Measurements from ENCODE around the gene CFAP74.

Gene CFAP74

DNA sequence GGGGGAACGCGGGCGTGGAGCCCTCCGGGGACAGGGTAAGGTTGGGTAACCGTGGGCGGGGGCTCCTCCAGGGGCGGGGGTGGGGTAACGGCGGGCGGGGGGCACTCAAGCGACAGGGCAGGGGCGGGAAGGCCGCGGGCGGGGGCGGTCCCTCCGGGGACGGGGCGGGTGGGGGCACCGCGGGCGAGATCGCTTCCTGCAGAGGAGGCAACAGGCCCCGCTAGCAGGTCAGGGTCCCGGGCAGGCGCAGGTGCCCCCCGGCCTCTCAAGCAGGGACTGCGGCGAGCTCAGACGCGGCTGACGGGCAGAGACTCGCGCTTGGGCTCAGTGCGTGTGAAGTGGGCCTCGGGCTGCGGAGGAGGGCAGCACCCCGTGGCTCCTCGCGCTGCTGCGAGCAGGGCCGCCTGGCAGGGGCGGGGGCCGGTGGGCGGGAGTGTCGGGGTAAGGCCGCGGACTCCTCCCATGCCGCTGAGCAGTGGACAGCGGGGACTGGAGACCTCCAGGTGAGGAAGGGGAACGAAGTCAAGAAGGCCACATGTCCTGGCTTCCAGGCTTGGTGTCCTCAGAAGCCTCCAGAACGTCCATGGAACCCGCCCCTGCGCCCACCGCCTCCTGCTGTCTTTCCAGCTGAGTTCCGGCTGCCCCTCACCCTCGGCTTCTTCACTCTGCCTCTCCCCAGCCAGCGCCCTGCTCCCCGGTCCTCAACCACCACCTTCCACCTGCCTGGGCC is 112.1 kb downstream of the CFAP74 start:
- peaks cover 64% of the 10 kb centered on the region for H3K4me1 ChIP-seq (ENCODE audit: insufficient read depth, low read length, poor library complexity, severe bottlenecking)
- H3K4me2 ChIP-seq (ENCODE audit: low read depth, low read length, poor library complexity, severe bottlenecking): peak overlapping the region; percentile 94
- H3K9me3 ChIP-seq (ENCODE audit: insufficient read depth, low read depth, low read length): no peaks in the 10 kb centered on the region
- TF ChIP-seq CTCF (conservative IDR thresholded peaks at IDR 0.05; ENCODE audit: low read length) (no peak), EZH2phosphoT487 (IDR thresholded peaks at IDR 0.05; ENCODE audit: borderline replicate concordance) (no peak)
- H3K36me3 ChIP-seq (ENCODE audit: insufficient read depth, low read length): no peaks in the 10 kb centered on the region
- H3F3A ChIP-seq (ENCODE audit: low read depth): no peaks in the 10 kb centered on the region
- peaks cover 60% of the 10 kb centered on the region for H3K79me2 ChIP-seq (ENCODE audit: insufficient read depth, low read length)
- H3K9ac ChIP-seq (ENCODE audit: low read depth, low read length, poor library complexity, severe bottlenecking): peak overlapping the region; percentile 93
- H2AFZ ChIP-seq (ENCODE audit: low read length): peak overlapping the region; percentile 91
- peaks cover 34% of the 10 kb centered on the region for H4K20me1 ChIP-seq (ENCODE audit: insufficient read depth, low read length, poor library complexity, severe bottlenecking)
- peak overlapping the region; percentile 86 for H3K4me3 ChIP-seq (ENCODE audit: low read length, poor library complexity, severe bottlenecking)
- no peaks in the 10 kb centered on the region for H3K9me2 ChIP-seq (replicated peaks; ENCODE audit: low read depth, low read length)
- peaks cover 7% of the 10 kb centered on the region for H3K27me3 ChIP-seq (ENCODE audit: insufficient read depth, low read length, poor library complexity, severe bottlenecking)

- H3F3A ChIP-seq (ENCODE audit: low read depth): no peaks in the 10 kb centered on the region
- peaks cover 42% of the 10 kb centered on the region for H4K20me1 ChIP-seq (ENCODE audit: insufficient read depth, low read length, poor library complexity, severe bottlenecking)
- H3K4me2 ChIP-seq (ENCODE audit: low read depth, low read length, poor library complexity, severe bottlenecking): peak within 1 kb of the TSS; percentile 96
- H3K4me3 ChIP-seq (ENCODE audit: low read length, poor library complexity, severe bottlenecking): peak within 1 kb of the TSS; percentile 90
- H3K4me1 ChIP-seq (ENCODE audit: insufficient read depth, low read length, poor library complexity, severe bottlenecking): peaks cover 59% of the 10 kb centered on the region
- H3K9me2 ChIP-seq (replicated peaks; ENCODE audit: low read depth, low read length): no peaks in the 10 kb centered on the region
- H3K79me2 ChIP-seq (ENCODE audit: insufficient read depth, low read length): peaks cover 67% of the 10 kb centered on the region
- peaks cover 7% of the 10 kb centered on the region for H3K27me3 ChIP-seq (ENCODE audit: insufficient read depth, low read length, poor library complexity, severe bottlenecking)
- peak within 1 kb of the TSS; percentile 91 for H2AFZ ChIP-seq (ENCODE audit: low read length)
- no peaks in the 10 kb centered on the region for H3K9me3 ChIP-seq (ENCODE audit: insufficient read depth, low read depth, low read length)
- TF ChIP-seq EZH2phosphoT487 (IDR thresholded peaks at IDR 0.05; ENCODE audit: borderline replicate concordance): no peak
- TF ChIP-seq CTCF (conservative IDR thresholded peaks at IDR 0.05; ENCODE audit: low read length): no peak
- H3K9ac ChIP-seq (ENCODE audit: low read depth, low read length, poor library complexity, severe bottlenecking): peak within 1 kb of the TSS; percentile 97
- no peaks in the 10 kb centered on the region for H3K36me3 ChIP-seq (ENCODE audit: insufficient read depth, low read length)
Measured at GRCh38 chr1:1890506-1891348, 112.9 kb downstream of the CFAP74 start, which contains the start of gene GNB1. GNB1 (minus strand) TSS chr1:1891087; CDS start chr1:1825453, 65,634 bp downstream.

GRCh38 chr1:1889847-1890505 is 113.6 kb downstream of the CFAP74 start:
- Histone ChIP-seq H2AFZ (ENCODE audit: low read length) (0 out of 2 replicates have a peak overlapping the region, but pooled peaks have one; percentile 2), H3K79me2 (ENCODE audit: insufficient read depth, low read length) (peaks cover 75% of the 10 kb centered on the region), H3K4me1 (ENCODE audit: insufficient read depth, low read length, poor library complexity, severe bottlenecking) (peaks cover 51% of the 10 kb centered on the region), H3K9me2 (replicated peaks; ENCODE audit: low read depth, low read length) (no peaks in the 10 kb centered on the region), H3K4me2 (ENCODE audit: low read depth, low read length, poor library complexity, severe bottlenecking) (peak overlapping the region; percentile 96), H3K9me3 (ENCODE audit: insufficient read depth, low read depth, low read length) (no peaks in the 10 kb centered on the region), H3K27me3 (ENCODE audit: insufficient read depth, low read length, poor library complexity, severe bottlenecking) (peaks cover 7% of the 10 kb centered on the region), H3F3A (ENCODE audit: low read depth) (no peaks in the 10 kb centered on the region), H3K36me3 (ENCODE audit: insufficient read depth, low read length) (no peaks in the 10 kb centered on the region), H4K20me1 (ENCODE audit: insufficient read depth, low read length, poor library complexity, severe bottlenecking) (peaks cover 49% of the 10 kb centered on the region), H3K4me3 (ENCODE audit: low read length, poor library complexity, severe bottlenecking) (peak overlapping the region; percentile 90), H3K9ac (ENCODE audit: low read depth, low read length, poor library complexity, severe bottlenecking) (peak overlapping the region; percentile 97)
- no peak for TF ChIP-seq EZH2phosphoT487 (IDR thresholded peaks at IDR 0.05; ENCODE audit: borderline replicate concordance)
- no peak for TF ChIP-seq CTCF (conservative IDR thresholded peaks at IDR 0.05; ENCODE audit: low read length)
